Measurements from ENCODE around the gene PRKAG3. TPM values are rescaled to one million over a fixed set of nuclear protein-coding genes. Genes with fewer than 3 reads are reported as not detected.

The PRKAG3 gene
- total RNA-seq, 1 experiment from 2014 or later: not detected

- ChIA-PET POLR2A (no interaction called here), CTCF (no interaction called here)
- Mint-ChIP-seq H3K36me3 (peaks cover 13% of the 10 kb centered on the region), H3K4me3 (no peak overlapping the region), H3K27ac (no peak overlapping the region), H3K27me3 (ENCODE audit: low read depth) (no peaks in the 10 kb centered on the region; the same call in 1 of the 2 replicates), H3K9me3 (peaks cover 14% of the 10 kb centered on the region), H3K4me1 (peaks cover 20% of the 10 kb centered on the region)
- ATAC-seq: no peak
- TF ChIP-seq CREB1 (CRISPR knock-in tag; IDR thresholded peaks at IDR 0.05) (no peak), RELA (CRISPR knock-in tag; IDR thresholded peaks at IDR 0.05; ENCODE audit: borderline replicate concordance) (no peak), TP53 (CRISPR knock-in tag; IDR thresholded peaks at IDR 0.05) (no peak), CDX4 (CRISPR knock-in tag; IDR thresholded peaks at IDR 0.05; ENCODE audit: borderline replicate concordance) (no peak), ZNF281 (CRISPR knock-in tag; IDR thresholded peaks at IDR 0.05) (no peak), ETV6 (CRISPR knock-in tag; IDR thresholded peaks at IDR 0.05) (no peak), NR3C1 (CRISPR knock-in tag; conservative IDR thresholded peaks at IDR 0.05; ENCODE audit: low read depth) (no peak), NR1H2 (CRISPR knock-in tag; IDR thresholded peaks at IDR 0.05) (no peak)
- TF ChIP-seq, protein P1, sequence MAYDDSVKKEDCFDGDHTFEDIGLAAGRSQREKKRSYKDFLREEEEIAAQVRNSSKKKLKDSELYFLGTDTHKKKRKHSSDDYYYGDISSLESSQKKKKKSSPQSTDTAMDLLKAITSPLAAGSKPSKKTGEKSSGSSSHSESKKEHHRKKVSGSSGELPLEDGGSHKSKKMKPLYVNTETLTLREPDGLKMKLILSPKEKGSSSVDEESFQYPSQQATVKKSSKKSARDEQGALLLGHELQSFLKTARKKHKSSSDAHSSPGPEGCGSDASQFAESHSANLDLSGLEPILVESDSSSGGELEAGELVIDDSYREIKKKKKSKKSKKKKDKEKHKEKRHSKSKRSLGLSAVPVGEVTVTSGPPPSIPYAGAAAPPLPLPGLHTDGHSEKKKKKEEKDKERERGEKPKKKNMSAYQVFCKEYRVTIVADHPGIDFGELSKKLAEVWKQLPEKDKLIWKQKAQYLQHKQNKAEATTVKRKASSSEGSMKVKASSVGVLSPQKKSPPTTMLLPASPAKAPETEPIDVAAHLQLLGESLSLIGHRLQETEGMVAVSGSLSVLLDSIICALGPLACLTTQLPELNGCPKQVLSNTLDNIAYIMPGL (CRISPR knock-in tag; IDR thresholded peaks at IDR 0.05): no peak
- TF ChIP-seq, protein P2, sequence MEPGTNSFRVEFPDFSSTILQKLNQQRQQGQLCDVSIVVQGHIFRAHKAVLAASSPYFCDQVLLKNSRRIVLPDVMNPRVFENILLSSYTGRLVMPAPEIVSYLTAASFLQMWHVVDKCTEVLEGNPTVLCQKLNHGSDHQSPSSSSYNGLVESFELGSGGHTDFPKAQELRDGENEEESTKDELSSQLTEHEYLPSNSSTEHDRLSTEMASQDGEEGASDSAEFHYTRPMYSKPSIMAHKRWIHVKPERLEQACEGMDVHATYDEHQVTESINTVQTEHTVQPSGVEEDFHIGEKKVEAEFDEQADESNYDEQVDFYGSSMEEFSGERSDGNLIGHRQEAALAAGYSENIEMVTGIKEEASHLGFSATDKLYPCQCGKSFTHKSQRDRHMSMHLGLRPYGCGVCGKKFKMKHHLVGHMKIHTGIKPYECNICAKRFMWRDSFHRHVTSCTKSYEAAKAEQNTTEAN (CRISPR knock-in tag; IDR thresholded peaks at IDR 0.05): no peak
- no peak for DNase-seq (ENCODE audit: low spot score)
These were observed 26.8 kb downstream of the PRKAG3 start for GRCh38 chr2:218804817-218805216.

GRCh38 chr2:218802386-218802994, 29.1 kb downstream of the PRKAG3 start:
- ATAC-seq: no peak
- ChIA-PET POLR2A (interaction anchor here (1.1 kb wide), 1 partner anchor 28 kb away, joined by 5 read pairs; no protein-coding TSS in a partner anchor), CTCF (interaction anchor here (1.4 kb wide), 1 partner anchor 45 kb away, joined by 4 read pairs; no protein-coding TSS in a partner anchor)
- peaks cover 13% of the 10 kb centered on the region for H3K36me3 Mint-ChIP-seq
- no peak for DNase-seq (ENCODE audit: low spot score)
- H3K27me3 Mint-ChIP-seq (ENCODE audit: low read depth): no peaks in the 10 kb centered on the region; the same call in 1 of the 2 replicates
- peaks cover 14% of the 10 kb centered on the region for H3K9me3 Mint-ChIP-seq
- H3K4me1 Mint-ChIP-seq: peaks cover 34% of the 10 kb centered on the region
- no peak overlapping the region for H3K4me3 Mint-ChIP-seq
- no peak overlapping the region for H3K27ac Mint-ChIP-seq
- TF ChIP-seq ZNF232 (CRISPR knock-in tag; IDR thresholded peaks at IDR 0.05) (no peak), TEAD1 (CRISPR knock-in tag; IDR thresholded peaks at IDR 0.05) (no peak), ZNF423 (CRISPR knock-in tag; IDR thresholded peaks at IDR 0.05) (no peak), E2F1 (CRISPR knock-in tag; IDR thresholded peaks at IDR 0.05) (no peak), TP53 (CRISPR knock-in tag; IDR thresholded peaks at IDR 0.05) (no peak), MYBL2 (CRISPR knock-in tag; IDR thresholded peaks at IDR 0.05) (no peak), ZNF317 (CRISPR knock-in tag; IDR thresholded peaks at IDR 0.05; ENCODE audit: borderline replicate concordance, low read depth) (no peak), PREB (CRISPR knock-in tag; IDR thresholded peaks at IDR 0.05; ENCODE audit: borderline replicate concordance) (no peak)
- TF ChIP-seq, protein P3, sequence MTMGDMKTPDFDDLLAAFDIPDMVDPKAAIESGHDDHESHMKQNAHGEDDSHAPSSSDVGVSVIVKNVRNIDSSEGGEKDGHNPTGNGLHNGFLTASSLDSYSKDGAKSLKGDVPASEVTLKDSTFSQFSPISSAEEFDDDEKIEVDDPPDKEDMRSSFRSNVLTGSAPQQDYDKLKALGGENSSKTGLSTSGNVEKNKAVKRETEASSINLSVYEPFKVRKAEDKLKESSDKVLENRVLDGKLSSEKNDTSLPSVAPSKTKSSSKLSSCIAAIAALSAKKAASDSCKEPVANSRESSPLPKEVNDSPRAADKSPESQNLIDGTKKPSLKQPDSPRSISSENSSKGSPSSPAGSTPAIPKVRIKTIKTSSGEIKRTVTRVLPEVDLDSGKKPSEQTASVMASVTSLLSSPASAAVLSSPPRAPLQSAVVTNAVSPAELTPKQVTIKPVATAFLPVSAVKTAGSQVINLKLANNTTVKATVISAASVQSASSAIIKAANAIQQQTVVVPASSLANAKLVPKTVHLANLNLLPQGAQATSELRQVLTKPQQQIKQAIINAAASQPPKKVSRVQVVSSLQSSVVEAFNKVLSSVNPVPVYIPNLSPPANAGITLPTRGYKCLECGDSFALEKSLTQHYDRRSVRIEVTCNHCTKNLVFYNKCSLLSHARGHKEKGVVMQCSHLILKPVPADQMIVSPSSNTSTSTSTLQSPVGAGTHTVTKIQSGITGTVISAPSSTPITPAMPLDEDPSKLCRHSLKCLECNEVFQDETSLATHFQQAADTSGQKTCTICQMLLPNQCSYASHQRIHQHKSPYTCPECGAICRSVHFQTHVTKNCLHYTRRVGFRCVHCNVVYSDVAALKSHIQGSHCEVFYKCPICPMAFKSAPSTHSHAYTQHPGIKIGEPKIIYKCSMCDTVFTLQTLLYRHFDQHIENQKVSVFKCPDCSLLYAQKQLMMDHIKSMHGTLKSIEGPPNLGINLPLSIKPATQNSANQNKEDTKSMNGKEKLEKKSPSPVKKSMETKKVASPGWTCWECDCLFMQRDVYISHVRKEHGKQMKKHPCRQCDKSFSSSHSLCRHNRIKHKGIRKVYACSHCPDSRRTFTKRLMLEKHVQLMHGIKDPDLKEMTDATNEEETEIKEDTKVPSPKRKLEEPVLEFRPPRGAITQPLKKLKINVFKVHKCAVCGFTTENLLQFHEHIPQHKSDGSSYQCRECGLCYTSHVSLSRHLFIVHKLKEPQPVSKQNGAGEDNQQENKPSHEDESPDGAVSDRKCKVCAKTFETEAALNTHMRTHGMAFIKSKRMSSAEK (CRISPR knock-in tag; IDR thresholded peaks at IDR 0.05; ENCODE audit: borderline replicate concordance): no peak

Data from WTC11 (cell line).